Body of pancreas (tissue), 4 donors: ENCODE data around the gene COL4A6.

Source experiments
- POLR2A ChIP-seq, 3 donors: fragments of 450-650 bp; IDR thresholded peaks; one replicate each; pipeline ENCODE4 v1.6.1; 2016; ENCODE audit warnings: antibody characterized with exemption in 3 of 3, mild to moderate bottlenecking in 2 of 3
- TF ChIP-seq, protein P1 (sequence below), 7 experiments: fragments of 450-650 bp in 4 of 7; fragments of 200-600 bp in 3 of 7; sonication (generic) in 3 of 7; IDR thresholded peaks; one replicate each; pipeline ENCODE4 v1.5.1; 2016 to 2019; ENCODE audit warnings: antibody characterized with exemption in 7 of 7

DNA sequence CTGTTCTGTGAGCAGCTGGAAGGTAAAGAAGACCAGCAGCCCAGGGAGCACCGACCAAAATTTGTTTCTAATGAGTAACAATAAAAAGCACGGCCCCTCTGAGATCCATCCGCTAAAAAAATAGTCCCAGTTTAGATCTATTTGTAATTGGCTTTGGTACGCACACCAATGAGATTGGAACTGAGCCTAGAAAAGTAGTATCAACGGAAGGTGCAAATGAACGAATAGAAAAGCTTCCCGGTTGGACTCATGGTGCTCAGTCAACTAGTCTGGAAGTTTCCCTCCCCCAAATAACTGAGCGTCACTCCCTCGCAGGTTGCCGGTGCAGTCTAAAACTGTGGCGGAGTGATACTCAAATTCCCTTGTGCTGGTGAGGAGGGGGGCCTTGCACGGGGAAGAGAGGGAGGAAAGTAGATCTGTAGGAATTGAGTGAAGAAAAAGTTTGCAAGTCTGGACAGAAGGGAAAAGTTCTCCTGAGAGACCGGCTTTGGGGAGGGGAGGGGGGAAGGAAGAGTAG lies 1.3 kb upstream of the COL4A6 start, which contains the start of gene COL4A5:
- TF ChIP-seq, protein P1, sequence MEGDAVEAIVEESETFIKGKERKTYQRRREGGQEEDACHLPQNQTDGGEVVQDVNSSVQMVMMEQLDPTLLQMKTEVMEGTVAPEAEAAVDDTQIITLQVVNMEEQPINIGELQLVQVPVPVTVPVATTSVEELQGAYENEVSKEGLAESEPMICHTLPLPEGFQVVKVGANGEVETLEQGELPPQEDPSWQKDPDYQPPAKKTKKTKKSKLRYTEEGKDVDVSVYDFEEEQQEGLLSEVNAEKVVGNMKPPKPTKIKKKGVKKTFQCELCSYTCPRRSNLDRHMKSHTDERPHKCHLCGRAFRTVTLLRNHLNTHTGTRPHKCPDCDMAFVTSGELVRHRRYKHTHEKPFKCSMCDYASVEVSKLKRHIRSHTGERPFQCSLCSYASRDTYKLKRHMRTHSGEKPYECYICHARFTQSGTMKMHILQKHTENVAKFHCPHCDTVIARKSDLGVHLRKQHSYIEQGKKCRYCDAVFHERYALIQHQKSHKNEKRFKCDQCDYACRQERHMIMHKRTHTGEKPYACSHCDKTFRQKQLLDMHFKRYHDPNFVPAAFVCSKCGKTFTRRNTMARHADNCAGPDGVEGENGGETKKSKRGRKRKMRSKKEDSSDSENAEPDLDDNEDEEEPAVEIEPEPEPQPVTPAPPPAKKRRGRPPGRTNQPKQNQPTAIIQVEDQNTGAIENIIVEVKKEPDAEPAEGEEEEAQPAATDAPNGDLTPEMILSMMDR (IDR thresholded peaks at IDR 0.05) = no peak
- TF ChIP-seq POLR2A (IDR thresholded peaks at IDR 0.05) = no peak
